HepG2 (cell line): ENCODE measurements around the gene MTHFD2. TPM values are rescaled to one million over a fixed set of nuclear protein-coding genes. Genes with fewer than 3 reads are reported as not detected.

Experiments
- ATAC-seq: fragments of 200-7000 bp; cut with Tn5 transposase; 3 replicates; pipeline ENCODE4 v1.9.1; 2020; ENCODE audit warnings: mild to moderate bottlenecking, moderate library complexity
- BruUV-seq: library from RNA; stranded (reverse); fragments of 400-500 nt; replicated peaks from 2 replicates; lab custom pipeline; 2021; lab: Mats Ljungman, UMichigan
- CTCF ChIA-PET: fragments of 300-600 bp; formaldehyde crosslinking; extraction: SDS; loops from one replicate; lab custom pipeline; 2021; ENCODE audit warnings: low total read pairs, inconsistent platforms, low intra/inter-chr PET ratio; lab: Yijun Ruan, JAX
- POLR2A ChIA-PET: fragments of 350-600 bp; sonication (Branson Sonifier 250); formaldehyde crosslinking; loops from one replicate; lab custom pipeline; 2020; ENCODE audit warnings: antibody characterized with exemption, inconsistent platforms; lab: Yijun Ruan, JAX
- DNase-seq: peaks from one replicate; pipeline ENCODE4 v3.0.0-alpha.2; 2015; ENCODE audit warnings: low spot score
- FAIRE-seq: peaks from 3 replicates; lab custom pipeline; 2011; peaks lifted over from hg19 to GRCh38; lab: Jason Lieb, UNC
- H2AFZ ChIP-seq: one replicate; pipeline ENCODE4 v1.6.1; 2011; ENCODE audit warnings: low read length, inconsistent platforms
- H3K27ac ChIP-seq: fragments of 300-600 bp; 3 replicates; pipeline ENCODE4 v1.8.0; 2011; ENCODE audit warnings: mixed run types, mild to moderate bottlenecking, mixed read lengths, low read length, inconsistent platforms; ENCODE audit not compliant: insufficient read depth; ENCODE audit errors: extremely low read length
- H3K27me3 ChIP-seq, 2 experiments: fragments of 200-600 bp in 1 of 2; 2 replicates in 1 of 2; 3 replicates in 1 of 2; pipeline versions ENCODE4 v1.6.0 to v1.8.0; 2011; ENCODE audit warnings: low read length in 2 of 2, mild to moderate bottlenecking in 2 of 2, moderate library complexity in 2 of 2, inconsistent platforms in 1 of 2; ENCODE audit not compliant: insufficient read depth in 2 of 2, control insufficient read depth in 1 of 2
- H3K36me3 ChIP-seq, 2 experiments: fragments of 200-600 bp in 1 of 2; replicated peaks in 1 of 2; 2 replicates in 1 of 2; 3 replicates in 1 of 2; pipeline versions ENCODE4 v1.5.1 to v1.8.0; 2011; ENCODE audit warnings: low read length in 2 of 2, inconsistent platforms in 1 of 2; ENCODE audit not compliant: insufficient read depth in 2 of 2, control insufficient read depth in 1 of 2
- H3K4me1 ChIP-seq: 2 replicates; pipeline ENCODE4 v1.5.1; 2012; ENCODE audit warnings: low read length, inconsistent platforms; ENCODE audit not compliant: insufficient read depth
- H3K4me2 ChIP-seq: 2 replicates; pipeline ENCODE4 v1.6.0; 2011; ENCODE audit warnings: low read depth, low read length, inconsistent platforms
- H3K4me3 ChIP-seq, 3 experiments: fragments of 200-600 bp in 1 of 3; sonication (generic), shearing (Covaris generic) in 1 of 3; replicated peaks in 1 of 3; 2 replicates each; pipeline ENCODE4 v1.5.1; 2011 to 2016; ENCODE audit warnings: low read length in 3 of 3, inconsistent platforms in 2 of 3, low read depth in 2 of 3, mild to moderate bottlenecking in 2 of 3, control low read depth in 1 of 3, mixed read lengths in 1 of 3; ENCODE audit not compliant: insufficient read depth in 1 of 3
- H3K79me2 ChIP-seq: one replicate; pipeline ENCODE4 v1.6.1; 2011; ENCODE audit warnings: low read length, inconsistent platforms; ENCODE audit not compliant: insufficient read depth
- H3K9ac ChIP-seq: 2 replicates; pipeline ENCODE4 v1.6.0; 2011; ENCODE audit warnings: mild to moderate bottlenecking, low read depth, low read length, inconsistent platforms; ENCODE audit not compliant: insufficient read depth
- H3K9me3 ChIP-seq: 2 replicates; pipeline ENCODE4 v1.5.1; 2012; ENCODE audit warnings: mild to moderate bottlenecking, low read length
- H4K20me1 ChIP-seq: 2 replicates; pipeline ENCODE4 v1.6.0; 2011; ENCODE audit warnings: inconsistent platforms, mild to moderate bottlenecking, low read length, moderate library complexity; ENCODE audit not compliant: insufficient read depth
- KDM2A ChIP-seq: sonication (generic); formaldehyde crosslinking; IDR thresholded peaks from 2 replicates; pipeline ENCODE4 v1.4.0; 2020; ENCODE audit warnings: low read depth, missing genetic modification reagents, borderline replicate concordance
- KMT2B ChIP-seq: IDR thresholded peaks from 2 replicates; pipeline ENCODE4 v1.6.1; 2016; ENCODE audit warnings: missing genetic modification reagents, missing compliant biosample characterization
- PBX2 ChIP-seq: IDR thresholded peaks from 2 replicates; pipeline ENCODE4 v1.6.1; 2016; ENCODE audit warnings: control low read depth
- POLR2A ChIP-seq, 2 experiments: IDR thresholded peaks; 2 replicates each; pipeline ENCODE4 v1.6.1; 2011; ENCODE audit warnings: low read depth in 2 of 2, low read length in 2 of 2, mild to moderate bottlenecking in 1 of 2, moderate library complexity in 1 of 2; ENCODE audit not compliant: insufficient read depth in 1 of 2
- POLR2AphosphoS5 ChIP-seq: IDR thresholded peaks from 2 replicates; pipeline ENCODE4 v1.6.1; 2012; ENCODE audit warnings: low read depth, low read length
- ZBTB20 ChIP-seq: sonication (generic); formaldehyde crosslinking; IDR thresholded peaks from 2 replicates; pipeline ENCODE4 v1.8.1; 2023; ENCODE audit warnings: missing genetic modification reagents, low read depth, mild to moderate bottlenecking, borderline replicate concordance
- ZNF235 ChIP-seq: sonication (generic); formaldehyde crosslinking; IDR thresholded peaks from 2 replicates; pipeline ENCODE4 v1.8.1; 2023; ENCODE audit warnings: mild to moderate bottlenecking, missing genetic modification reagents, borderline replicate concordance
- ZNF7 ChIP-seq: IDR thresholded peaks from 2 replicates; pipeline ENCODE4 v1.6.1; 2016; ENCODE audit warnings: missing biosample characterization, missing genetic modification reagents
- WGBS: methylation state at CpG from one replicate; pipeline ENCODE4 v1.1.6; 2017; ENCODE audit warnings: low lambda C conversion rate; 5-methylcytosine and 5-hydroxymethylcytosine counted together
- in situ Hi-C: cut with HindIII; loops from 2 replicates; pipeline ENCODE4 v1.10.0; 2017; ENCODE audit warnings: low pct_unique_long_range_greater_than_20kb; ENCODE audit not compliant: extremely low pct_ligation_motif_present
- intact Hi-C: fragments of 100-400 bp; cut with micrococcal nuclease; formaldehyde crosslinking; loops from one replicate; pipeline ENCODE4 v1.10.0; 2022; ENCODE audit not compliant: unreplicated experiment
- polyA plus RNA-seq, 8 experiments: library from polyadenylated mRNA; depleted of rRNA in 3 of 8; stranded (reverse) in 7 of 8; unstranded in 1 of 8; fragments of >200 nt; fragmentation: Illumina TruSeq in 4 of 8; extraction: Trizol in 4 of 8; gene quantifications; 2 replicates each; pipeline versions ENCODE4 v1.2.1 to v1.2.3, GENCODE V29; 2011 to 2016; ENCODE audit warnings: low read depth in 4 of 8, missing spikeins in 1 of 8, mixed read lengths in 1 of 8; ENCODE audit not compliant: insufficient read depth in 1 of 8
- total RNA-seq, 5 experiments: library from RNA; depleted of rRNA; stranded (reverse); fragments of >200 nt; fragmentation: Illumina TruSeq; extraction: Trizol; gene quantifications; 2 replicates each; pipeline ENCODE4 v1.2.3, GENCODE V29; 2016; ENCODE audit warnings: low read depth in 1 of 5

Gene MTHFD2
- total and polyA plus RNA-seq, 2 of the 13 experiments (the other 11 are each of a cell fraction or from before 2014, with no cell fraction given) = 188 to 269 TPM

DNA sequence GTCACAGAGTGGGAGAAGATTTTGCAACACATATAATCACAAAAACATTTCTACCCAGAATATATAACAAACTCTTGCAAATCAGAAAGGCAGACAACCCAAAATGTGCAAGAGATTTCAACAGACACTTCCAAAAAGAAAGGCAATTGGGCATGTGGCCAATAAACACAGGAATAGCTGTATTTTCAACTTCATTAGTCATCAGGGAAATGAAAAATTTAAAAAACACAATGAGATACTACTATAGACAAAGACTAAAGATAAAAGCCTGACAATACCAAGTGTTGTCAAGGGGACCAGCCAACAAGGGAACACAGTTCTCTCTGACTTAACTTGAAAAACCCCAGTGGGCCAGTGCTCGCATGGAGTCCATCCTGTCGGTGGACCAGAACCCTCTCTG is 40.5 kb downstream of the MTHFD2 start:
- no peak for FAIRE-seq
- no peak for ATAC-seq
- 60% methylated on average over 2 of the region's 2 CpGs for WGBS

GRCh38 chr2:74239346-74239745 is 40.9 kb downstream of the MTHFD2 start:
- FAIRE-seq (no peak), DNase-seq (no peak)
- POLR2A ChIA-PET = no interaction called here

More for the DNA sequence above, 40.5 kb downstream of the MTHFD2 start:
- ChIA-PET CTCF (no interaction called here), POLR2A (no interaction called here)
- intact Hi-C loops (no loop called here), in situ Hi-C loops (no loop called here)
- DNase-seq = no peak
- no TSS peak for BruUV-seq
- Histone ChIP-seq H3K4me2 (no peak overlapping the region), H3K4me1 (peaks cover 13% of the 10 kb centered on the region), H3K4me3 (no peak overlapping the region), H4K20me1 (no peaks in the 10 kb centered on the region), H3K27me3 (peaks cover 0 to 17% of the 10 kb centered on the region in 2 experiments; a peak in 3 of 5 replicates), H3K79me2 (no peaks in the 10 kb centered on the region), H3K27ac (no peak overlapping the region), H3K9ac (no peak overlapping the region), H2AFZ (no peak overlapping the region), H3K9me3 (no peaks in the 10 kb centered on the region), H3K36me3 (no peaks in the 10 kb centered on the region)
- TF ChIP-seq ZNF7 (peak; percentile 93), ZBTB20 (CRISPR knock-in tag) (no peak)

More at GRCh38 chr2:74239346-74239745, 40.9 kb downstream of the MTHFD2 start:
- 27% methylated on average over 7 of the region's 7 CpGs for WGBS
- no peaks in the 10 kb centered on the region for H3K36me3 ChIP-seq
- H3K4me2 ChIP-seq = no peak overlapping the region
- BruUV-seq = no TSS peak
- no peaks in the 10 kb centered on the region for H3K79me2 ChIP-seq
- in situ Hi-C loops = no loop called here
- CTCF ChIA-PET = no interaction called here
- no peaks in the 10 kb centered on the region for H3K9me3 ChIP-seq
- ATAC-seq = no peak
- TF ChIP-seq POLR2A (IDR thresholded peaks at IDR 0.05; ENCODE audit: insufficient read depth in 1 of 2, low read depth in 2 of 2, low read length in 2 of 2) (no peak), ZNF235 (CRISPR knock-in tag) (no peak), KDM2A (CRISPR knock-in tag) (no peak), KMT2B (CRISPR knock-in tag) (no peak), PBX2 (CRISPR knock-in tag) (no peak), POLR2AphosphoS5 (no peak)
- intact Hi-C loops = no loop called here
- peaks cover 12% of the 10 kb centered on the region for H3K4me1 ChIP-seq
- peaks cover 0 to 16% of the 10 kb centered on the region in 2 experiments; a peak in 3 of 5 replicates for H3K27me3 ChIP-seq
- no peak overlapping the region for H3K9ac ChIP-seq
- no peak overlapping the region for H2AFZ ChIP-seq
- no peak overlapping the region for H3K4me3 ChIP-seq
- no peaks in the 10 kb centered on the region for H4K20me1 ChIP-seq
- H3K27ac ChIP-seq = no peak overlapping the region
